Stimulated activated naive CD4-positive, alpha-beta T cell treated with Interleukin-2 at 50 U/mL for 16 hours (primary cell): Measurements from ENCODE around the gene XPR1.
"Not testable (repeated sequence)": the region's sequence is repeated elsewhere in the genome, so short reads cannot be mapped to it uniquely, and the experiment has no call there.

Source experiments
- DNase-seq: peaks from one replicate; lab custom pipeline; 2025; lab: John Stamatoyannopoulos, UW

XPR1 gene

DNA sequence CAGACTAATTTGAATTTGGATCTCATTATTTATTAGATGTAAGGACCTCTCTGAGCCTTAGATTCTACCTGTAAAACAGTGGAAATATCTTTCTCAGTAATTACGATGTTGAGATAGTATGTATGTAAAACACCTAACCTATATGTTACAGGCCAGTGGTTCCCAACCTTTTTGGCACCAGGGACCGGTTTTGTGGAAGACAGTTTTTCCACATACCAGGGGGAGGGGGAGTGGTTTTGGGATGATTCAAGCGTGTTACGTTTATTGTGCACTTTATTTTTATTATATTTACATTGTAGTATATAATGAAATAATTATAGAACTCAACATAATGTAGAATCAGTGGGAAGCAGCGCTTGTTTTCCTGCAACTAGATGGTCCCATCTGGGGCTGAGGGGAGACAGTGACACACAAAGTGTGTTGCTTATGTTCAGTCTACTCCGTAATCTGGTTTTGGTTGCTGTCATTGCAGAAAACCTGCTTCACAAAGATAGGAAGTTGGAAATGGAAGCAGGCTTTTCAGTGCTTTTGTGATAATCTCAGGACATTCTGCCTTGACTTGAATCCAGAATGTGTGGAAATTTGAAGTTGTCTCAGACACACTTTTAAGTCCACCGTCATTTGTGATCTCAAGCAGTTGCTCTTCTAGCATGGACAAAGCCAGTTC is 12.8 kb downstream of the XPR1 start:
- no peak for DNase-seq

DNA sequence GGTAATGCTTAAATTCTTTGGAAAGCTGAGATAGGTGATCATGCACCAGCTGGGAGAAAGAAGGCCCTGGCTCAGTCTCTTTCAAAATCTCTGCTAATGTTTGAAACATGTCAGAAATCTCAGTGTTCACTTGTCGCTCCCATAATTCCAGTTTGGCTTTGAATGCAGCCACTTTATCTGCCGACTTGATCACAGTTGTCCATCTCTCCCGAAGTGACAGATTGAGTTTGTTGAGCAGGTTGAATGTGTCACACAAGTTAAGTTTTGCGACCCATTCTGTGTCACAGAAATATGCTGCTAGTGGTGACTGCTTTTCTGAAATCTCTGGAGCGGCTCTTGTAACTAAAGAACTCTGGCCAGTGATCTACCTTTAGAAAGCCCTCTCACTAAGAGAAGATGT is 13.4 kb downstream of the XPR1 start:
- not testable (repeated sequence) for DNase-seq

GRCh38 chr1:180646093-180646492 is 14.3 kb downstream of the XPR1 start:
- DNase-seq, result no peak

DNA sequence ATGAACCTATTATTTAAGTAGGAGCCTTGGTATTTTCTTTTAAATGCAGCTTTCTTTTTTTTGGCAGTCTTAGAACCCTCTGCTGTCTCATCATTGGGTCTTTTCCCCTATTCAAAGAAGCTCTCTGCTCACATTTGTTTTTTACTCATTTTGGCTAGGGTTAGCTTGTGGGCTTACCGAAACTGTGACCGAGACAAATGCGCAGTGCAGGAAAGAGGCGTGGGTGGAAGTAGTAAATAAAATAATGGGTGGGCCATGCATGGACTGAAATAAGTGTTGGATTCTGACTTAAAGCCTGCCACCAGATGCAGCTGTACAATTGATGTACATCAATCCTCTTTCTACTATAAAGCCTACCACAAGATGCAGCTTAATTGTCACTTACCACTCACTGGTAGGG is 14.7 kb downstream of the XPR1 start:
- DNase-seq, result no peak

DNA sequence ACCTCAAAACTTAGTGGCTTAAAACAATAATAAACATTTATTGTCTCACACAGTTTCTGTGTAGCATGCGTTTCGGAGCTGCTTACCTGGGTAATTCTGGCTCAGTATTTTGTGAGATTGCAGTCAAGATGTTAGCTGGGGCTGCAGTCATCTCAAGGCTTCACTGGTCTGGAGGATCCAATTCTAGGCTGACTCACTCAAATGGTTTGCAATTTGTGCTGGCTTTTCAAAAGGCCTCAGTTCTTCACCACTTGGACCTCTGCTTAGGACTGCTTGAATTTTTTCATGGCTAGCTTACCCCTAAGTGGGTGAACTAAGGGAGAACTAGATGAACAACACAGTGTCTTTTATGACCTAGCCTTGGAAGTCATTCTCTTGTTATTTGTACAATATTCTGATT is 21.0 kb downstream of the XPR1 start:
- DNase-seq, result no peak

DNA sequence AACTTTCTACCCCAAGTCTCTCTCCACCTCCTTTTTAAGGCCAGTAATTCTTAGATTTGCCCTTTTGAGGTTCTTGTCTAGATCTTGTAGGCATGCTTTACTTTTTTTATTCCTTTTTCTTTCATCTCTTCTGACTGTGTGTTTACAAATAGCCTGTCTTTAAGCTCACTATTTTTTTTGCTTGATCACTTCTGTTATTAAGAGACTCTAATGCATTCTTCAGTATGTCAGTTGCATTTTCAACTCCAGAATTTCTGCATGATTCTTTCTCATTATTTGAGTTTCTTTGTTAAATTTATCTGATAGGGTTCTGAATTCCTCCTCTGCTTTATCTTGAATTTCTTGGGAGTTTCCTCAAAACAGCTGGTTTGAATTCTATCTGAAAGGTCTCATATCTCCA is 30.9 kb downstream of the XPR1 start:
- no peak for DNase-seq

DNA sequence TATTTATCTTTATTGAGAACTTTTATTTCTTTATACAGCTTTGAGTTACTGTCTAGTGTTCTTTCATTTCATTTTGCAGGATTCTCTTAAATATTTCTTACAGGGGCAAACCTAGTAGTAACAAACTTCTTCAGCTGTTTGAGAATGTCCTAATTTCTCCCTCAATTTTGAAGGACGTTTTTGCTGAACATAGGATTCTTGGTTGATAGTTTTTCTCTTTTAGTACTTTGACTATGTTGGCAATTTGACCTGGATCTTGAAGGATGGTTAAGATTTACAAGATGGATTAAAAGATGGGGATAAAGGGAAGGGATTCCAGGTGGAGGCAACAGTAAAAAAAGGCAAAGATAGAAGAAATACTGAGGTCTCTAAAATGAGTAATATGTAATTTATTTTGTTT is 38.9 kb downstream of the XPR1 start:
- DNase-seq, result no peak

GRCh38 chr1:180672105-180672504 is 40.3 kb downstream of the XPR1 start:
- no peak for DNase-seq

GRCh38 chr1:180672505-180672904 is 40.7 kb downstream of the XPR1 start:
- no peak for DNase-seq

DNA sequence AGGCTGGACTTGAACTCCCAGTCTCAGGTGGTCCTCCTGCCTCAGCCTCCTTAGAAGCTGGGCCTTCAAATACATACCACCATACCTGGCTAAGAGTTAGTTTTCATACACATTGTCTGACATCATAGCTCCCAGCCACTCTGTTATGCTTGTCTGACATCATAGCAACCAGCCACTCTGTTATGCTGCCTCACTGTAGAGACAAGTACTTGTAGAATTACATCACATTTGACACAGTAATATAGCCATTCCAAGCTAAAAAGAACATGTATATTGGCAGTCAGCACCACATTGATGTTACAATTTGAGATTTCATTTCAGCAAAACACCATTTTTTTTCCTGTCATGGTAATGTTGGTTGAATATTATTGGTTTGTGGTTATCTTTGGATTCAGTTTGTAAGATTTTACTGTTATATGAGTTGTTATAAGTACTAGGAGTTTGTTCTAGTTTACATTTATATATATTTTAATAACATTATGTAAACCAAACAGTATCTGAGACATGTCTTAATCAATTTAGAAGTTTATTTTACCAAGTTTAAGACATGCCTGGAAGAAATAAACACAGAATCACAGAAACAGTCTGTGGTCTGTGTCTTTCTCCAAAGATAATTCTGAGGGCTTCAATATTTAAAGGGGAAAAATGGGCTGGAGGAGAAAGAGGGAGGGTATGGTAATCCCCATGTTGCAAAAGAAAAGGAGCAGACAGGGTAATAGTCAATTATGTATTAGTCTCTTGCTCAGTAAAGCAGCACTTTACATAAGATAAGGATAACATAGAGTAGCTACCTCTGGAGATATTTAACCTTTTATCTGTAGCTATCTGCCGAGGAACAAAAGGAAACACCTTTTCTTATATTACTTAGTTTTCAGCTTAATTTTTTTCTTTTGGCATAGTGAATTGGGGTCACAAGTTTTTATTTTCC is 43.0 kb downstream of the XPR1 start:
- DNase-seq, result no peak

DNA sequence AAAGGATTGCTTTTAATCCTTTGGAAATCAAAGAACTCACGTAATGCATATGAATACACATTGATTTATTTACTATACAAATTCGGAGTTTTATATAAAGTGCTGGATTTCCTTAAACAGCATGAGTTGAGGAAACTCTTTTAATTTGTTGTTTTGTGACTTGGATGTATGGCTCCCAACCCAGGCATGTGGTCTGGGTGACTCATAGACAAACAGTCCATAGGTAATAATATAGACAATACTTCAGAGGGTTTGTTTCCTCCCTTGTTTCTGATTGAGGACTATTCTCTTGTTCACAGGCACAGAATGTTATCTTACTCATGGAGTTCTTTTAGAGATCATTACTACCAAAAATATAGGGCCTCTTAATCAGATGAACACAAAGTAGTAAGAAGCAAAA is 43.8 kb downstream of the XPR1 start:
- DNase-seq, result no peak

DNA sequence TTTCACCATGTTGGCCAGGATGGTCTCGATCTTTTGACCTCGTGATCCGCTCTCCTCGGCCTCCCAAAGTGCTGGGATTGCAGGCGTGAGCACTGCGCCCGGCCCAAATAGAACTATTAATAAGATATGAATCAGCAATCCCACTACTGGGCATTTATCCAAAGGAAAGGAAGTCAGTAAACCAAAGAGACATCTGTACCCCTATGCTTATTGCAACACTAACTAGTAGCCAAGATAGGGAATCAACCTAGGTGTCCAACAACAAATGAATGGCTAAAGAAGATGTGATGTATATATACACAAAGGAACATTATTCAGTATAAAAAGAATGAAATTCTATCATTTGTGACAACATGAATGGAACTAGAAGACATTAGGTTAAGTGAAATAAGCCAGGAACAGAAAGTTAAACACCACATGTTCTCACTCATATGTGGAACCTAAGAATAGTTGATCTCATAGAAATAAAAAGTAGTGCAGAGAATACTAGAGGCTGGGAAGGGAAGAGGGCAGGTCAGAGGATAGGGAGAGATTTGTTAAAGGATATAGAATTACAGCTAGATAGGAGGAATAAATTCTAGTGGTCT is 48.8 kb downstream of the XPR1 start:
- no peak for DNase-seq

DNA sequence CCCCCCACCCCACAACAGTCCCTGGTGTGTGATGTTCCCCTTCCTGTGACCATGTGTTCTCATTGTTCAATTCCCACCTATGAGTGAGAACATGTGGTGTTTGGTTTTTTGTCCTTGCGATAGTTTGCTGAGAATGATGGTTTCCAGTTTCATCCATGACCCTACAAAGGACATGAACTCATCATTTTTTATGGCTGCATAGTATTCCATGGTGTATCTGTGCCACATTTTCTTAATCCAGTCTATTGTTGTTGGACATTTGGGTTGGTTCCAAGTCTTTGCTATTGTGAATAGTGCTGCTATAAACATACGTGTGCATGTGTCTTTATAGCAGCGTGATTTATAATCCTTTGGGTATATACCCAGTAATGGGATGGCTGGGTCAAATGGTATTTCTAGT is 51.3 kb downstream of the XPR1 start:
- not testable (repeated sequence) for DNase-seq

GRCh38 chr1:180691322-180691913 is 59.6 kb downstream of the XPR1 start:
- no peak for DNase-seq

GRCh38 chr1:180693564-180694244 is 61.9 kb downstream of the XPR1 start:
- DNase-seq, result no peak

GRCh38 chr1:180695282-180695681 is 63.5 kb downstream of the XPR1 start:
- DNase-seq, result no peak

DNA sequence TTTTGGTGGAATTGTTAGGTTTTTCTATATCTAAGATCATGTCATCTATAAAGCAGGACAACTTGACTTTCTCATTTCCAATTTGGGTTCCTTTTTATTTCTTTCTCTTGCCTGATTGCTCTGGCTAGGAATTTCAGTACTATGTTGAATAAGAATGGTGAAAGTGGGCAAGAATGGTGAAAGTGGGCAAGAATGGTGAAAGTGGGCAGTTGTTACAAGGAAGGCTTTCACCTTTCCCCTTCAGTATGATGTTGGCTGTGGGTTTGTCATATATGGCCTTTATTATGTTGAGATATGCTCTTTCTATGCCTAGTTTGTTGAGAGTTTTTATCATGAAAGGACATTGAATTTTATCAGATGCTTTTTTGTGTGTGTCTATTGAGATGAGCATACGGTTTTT is 64.5 kb downstream of the XPR1 start:
- DNase-seq, result no peak

DNA sequence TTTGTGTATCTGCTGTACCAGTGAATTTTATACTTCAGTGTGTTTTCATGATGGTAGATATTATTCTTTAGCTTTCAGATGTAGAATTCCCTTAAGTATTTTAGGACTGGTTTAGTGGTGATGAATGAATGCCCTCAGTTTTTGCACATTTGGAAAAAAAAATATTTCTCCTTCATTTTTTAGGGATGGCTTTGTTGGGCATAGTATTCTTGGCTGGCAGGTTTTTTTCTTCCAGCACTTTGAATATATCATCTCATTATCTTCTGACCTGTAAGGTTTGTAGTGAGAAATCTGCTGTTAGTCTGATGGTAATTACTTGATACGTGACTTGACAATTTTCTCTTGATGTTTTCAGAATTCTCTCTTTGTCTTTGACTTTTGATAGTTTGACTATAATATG is 66.8 kb downstream of the XPR1 start:
- DNase-seq, result no peak

GRCh38 chr1:180702376-180702775 is 70.6 kb downstream of the XPR1 start:
- not testable (repeated sequence) for DNase-seq

DNA sequence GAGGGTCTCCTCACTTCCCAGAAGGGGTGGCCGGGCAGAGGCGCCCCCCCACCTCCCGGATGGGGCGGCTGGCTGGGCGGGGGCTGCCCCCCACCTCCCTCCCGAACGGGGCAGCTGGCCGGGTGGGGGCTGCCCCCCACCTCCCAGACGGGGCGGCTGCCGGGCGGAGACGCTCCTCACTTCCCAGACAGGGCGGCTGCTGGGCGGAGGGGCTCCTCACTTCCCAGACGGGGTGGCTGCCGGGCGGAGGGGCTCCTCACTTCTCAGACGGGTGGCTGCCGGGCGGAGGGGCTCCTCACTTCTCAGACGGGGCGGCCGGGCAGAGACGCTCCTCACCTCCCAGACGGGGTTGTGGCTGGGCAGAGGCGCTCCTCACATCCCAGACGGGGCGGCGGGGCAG is 78.9 kb downstream of the XPR1 start:
- not testable (repeated sequence) for DNase-seq

DNA sequence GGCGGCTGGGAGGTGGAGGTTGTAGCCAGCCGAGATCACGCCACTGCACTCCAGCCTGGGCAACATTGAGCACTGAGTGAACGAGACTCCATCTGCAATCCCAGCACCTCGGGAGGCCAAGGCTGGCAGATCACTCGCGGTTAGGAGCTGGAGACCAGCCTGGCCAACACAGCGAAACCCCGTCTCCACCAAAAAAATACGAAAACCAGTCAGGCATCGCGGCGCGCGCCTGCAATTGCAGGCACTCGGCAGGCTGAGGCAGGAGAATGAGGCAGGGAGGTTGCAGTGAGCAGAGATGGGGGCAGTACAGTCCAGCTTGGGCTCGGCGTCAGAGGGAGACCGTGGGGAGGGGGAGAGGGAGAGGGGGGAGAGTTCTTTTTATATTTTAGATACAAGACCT is 79.4 kb downstream of the XPR1 start:
- DNase-seq, result not testable (repeated sequence)

DNA sequence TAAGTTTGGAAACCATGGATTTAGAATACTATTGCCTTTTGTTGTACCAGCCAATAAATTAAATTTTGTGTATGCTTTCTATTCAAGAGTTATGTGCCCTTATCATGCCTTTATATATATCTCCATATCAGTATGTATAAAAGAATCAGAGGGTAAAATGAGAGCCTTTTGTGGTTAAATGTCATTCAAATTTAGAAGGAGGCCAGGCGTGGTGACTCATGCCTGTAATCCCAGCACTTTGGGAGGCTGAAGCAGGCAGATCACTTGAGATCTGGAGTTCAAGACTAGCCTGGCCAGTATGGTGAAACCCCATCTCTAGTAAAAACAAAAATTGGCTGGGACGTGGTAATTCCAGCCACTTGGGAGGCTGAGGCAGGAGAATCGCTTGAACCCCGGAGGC is 88.9 kb downstream of the XPR1 start:
- no peak for DNase-seq
